ENCODE data around the gene AGFG2.

AGFG2 gene

DNA sequence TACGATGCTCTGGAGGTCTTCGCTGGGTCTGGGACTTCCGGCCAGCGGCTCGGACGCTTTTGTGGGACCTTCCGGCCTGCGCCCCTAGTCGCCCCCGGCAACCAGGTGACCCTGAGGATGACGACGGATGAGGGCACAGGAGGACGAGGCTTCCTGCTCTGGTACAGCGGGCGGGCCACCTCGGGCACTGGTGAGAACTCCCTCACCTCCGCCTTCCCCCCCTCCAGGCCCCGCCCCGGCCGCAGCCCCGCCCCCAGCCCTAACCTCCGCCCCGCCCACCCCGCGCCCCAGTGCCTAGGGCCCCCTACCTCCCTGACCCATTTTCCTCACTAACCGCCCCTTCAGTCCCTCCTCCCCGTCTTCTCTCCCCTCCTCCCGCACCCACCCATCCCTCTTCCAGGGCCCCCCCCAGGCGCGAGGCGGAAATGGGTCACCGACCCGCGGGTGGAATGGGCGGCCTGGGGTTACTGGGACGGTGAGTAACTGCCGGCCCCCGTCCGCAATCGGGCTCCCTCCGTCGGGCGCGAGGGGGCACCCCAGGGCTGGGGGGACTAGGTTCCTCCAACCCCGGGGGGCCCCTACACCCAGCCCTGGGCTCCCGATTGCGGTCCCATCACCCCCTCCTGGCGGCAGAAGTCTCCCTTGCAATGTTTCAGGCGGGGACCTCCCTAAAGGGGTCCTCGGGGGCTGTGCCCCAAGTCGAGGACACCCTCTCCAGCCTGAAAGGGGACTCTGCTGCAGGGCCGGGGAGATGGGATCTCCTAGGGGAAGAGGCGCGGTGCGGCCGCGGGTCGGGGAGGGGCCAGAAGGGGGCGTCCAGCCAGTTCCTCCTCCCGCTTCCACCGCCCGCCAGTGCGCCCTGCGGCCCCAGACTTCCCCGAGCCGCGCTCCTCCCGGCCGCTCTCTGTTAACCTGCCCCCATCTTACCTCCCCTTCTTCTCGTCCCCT is 65.3 kb downstream of the AGFG2 start:
- Histone ChIP-seq H3K4me2 (ENCODE audit: low read length) (peak overlapping the region; percentile 89), H3K4me3 (ENCODE audit: low read length) (peak overlapping the region; percentile 74), H3K9me3 (ENCODE audit: control insufficient read depth, insufficient read depth, low read length) (no peaks in the 10 kb centered on the region), H3K9me2 (replicated peaks; ENCODE audit: control insufficient read depth, low read length) (no peaks in the 10 kb centered on the region), H3K27me3 (ENCODE audit: control insufficient read depth, low read length) (peaks cover 31% of the 10 kb centered on the region), H3K79me2 (ENCODE audit: control insufficient read depth, low read length) (no peaks in the 10 kb centered on the region), H4K20me1 (ENCODE audit: control insufficient read depth, insufficient read depth, low read depth, low read length) (no peaks in the 10 kb centered on the region), H3F3A (ENCODE audit: control insufficient read depth, insufficient read depth) (no peaks in the 10 kb centered on the region), H3K36me3 (ENCODE audit: control insufficient read depth, low read length) (no peaks in the 10 kb centered on the region), H3K4me1 (ENCODE audit: control insufficient read depth, low read length) (peaks cover 19% of the 10 kb centered on the region), H3K27ac (ENCODE audit: low read depth, low read length) (0 out of 2 replicates have a peak overlapping the region, but pooled peaks have one; percentile 0)
- no peak for TF ChIP-seq EZH2phosphoT487 (IDR thresholded peaks at IDR 0.05; ENCODE audit: borderline replicate concordance, low read length)
- TF ChIP-seq, protein P1, sequence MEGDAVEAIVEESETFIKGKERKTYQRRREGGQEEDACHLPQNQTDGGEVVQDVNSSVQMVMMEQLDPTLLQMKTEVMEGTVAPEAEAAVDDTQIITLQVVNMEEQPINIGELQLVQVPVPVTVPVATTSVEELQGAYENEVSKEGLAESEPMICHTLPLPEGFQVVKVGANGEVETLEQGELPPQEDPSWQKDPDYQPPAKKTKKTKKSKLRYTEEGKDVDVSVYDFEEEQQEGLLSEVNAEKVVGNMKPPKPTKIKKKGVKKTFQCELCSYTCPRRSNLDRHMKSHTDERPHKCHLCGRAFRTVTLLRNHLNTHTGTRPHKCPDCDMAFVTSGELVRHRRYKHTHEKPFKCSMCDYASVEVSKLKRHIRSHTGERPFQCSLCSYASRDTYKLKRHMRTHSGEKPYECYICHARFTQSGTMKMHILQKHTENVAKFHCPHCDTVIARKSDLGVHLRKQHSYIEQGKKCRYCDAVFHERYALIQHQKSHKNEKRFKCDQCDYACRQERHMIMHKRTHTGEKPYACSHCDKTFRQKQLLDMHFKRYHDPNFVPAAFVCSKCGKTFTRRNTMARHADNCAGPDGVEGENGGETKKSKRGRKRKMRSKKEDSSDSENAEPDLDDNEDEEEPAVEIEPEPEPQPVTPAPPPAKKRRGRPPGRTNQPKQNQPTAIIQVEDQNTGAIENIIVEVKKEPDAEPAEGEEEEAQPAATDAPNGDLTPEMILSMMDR (IDR thresholded peaks at IDR 0.05; ENCODE audit: low read depth, low read length, poor library complexity, severe bottlenecking) = peak; percentile 93

DNA sequence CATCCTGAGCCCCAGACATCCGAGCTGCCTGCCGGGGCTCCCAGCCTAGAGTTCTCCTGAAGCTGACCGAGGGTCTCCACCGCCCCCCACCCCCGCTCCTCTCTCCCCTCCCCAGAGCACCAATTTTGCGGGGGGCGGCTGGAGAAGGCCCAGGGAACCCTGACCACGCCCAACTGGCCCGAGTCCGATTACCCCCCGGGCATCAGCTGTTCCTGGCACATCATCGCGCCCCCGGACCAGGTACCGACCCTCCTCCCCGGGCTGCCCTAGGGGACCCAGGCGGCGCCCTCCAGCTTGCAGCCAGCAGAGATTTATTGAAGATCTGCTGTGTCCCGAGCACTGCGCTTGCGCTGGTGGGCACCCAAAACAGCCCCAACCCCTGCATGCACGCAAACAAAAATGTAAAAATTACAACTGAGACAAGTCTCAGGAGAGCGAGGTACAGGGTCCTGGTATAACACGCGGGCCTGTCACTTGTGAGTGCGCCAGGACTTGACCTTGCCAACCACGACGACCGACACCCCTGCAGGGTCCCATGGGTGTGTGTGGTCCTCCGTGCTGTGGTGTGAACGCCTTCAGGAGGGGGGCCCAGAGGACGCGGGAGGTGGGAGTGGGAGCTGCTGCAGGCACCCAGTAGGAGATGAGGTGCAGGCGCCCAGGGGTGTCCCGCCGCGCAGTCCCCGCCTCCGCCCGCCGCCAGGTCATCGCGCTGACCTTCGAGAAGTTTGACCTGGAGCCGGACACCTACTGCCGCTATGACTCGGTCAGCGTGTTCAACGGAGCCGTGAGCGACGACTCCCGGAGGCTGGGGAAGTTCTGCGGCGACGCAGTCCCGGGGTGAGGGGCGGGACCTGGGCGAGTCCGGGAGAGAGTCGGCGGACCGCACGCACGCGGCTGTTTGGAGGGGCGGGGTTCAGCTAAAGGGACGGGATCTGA is 66.2 kb downstream of the AGFG2 start:
- Histone ChIP-seq H3K79me2 (ENCODE audit: control insufficient read depth, low read length) (no peaks in the 10 kb centered on the region), H3K36me3 (ENCODE audit: control insufficient read depth, low read length) (no peaks in the 10 kb centered on the region), H3K9me3 (ENCODE audit: control insufficient read depth, insufficient read depth, low read length) (no peaks in the 10 kb centered on the region), H3K27me3 (ENCODE audit: control insufficient read depth, low read length) (peaks cover 31% of the 10 kb centered on the region), H3K4me2 (ENCODE audit: low read length) (peak overlapping the region; percentile 89), H3K27ac (ENCODE audit: low read depth, low read length) (no peak overlapping the region), H3K9me2 (replicated peaks; ENCODE audit: control insufficient read depth, low read length) (no peaks in the 10 kb centered on the region), H3F3A (ENCODE audit: control insufficient read depth, insufficient read depth) (no peaks in the 10 kb centered on the region), H3K4me3 (ENCODE audit: low read length) (peak overlapping the region; percentile 74), H3K4me1 (ENCODE audit: control insufficient read depth, low read length) (peaks cover 19% of the 10 kb centered on the region), H4K20me1 (ENCODE audit: control insufficient read depth, insufficient read depth, low read depth, low read length) (no peaks in the 10 kb centered on the region)
- TF ChIP-seq, protein P1 (IDR thresholded peaks at IDR 0.05; ENCODE audit: low read depth, low read length, poor library complexity, severe bottlenecking) = no peak
- 0 out of 2 replicates have a peak, but pooled peaks have one; percentile 66 for TF ChIP-seq EZH2phosphoT487 (IDR thresholded peaks at IDR 0.05; ENCODE audit: borderline replicate concordance, low read length)

DNA sequence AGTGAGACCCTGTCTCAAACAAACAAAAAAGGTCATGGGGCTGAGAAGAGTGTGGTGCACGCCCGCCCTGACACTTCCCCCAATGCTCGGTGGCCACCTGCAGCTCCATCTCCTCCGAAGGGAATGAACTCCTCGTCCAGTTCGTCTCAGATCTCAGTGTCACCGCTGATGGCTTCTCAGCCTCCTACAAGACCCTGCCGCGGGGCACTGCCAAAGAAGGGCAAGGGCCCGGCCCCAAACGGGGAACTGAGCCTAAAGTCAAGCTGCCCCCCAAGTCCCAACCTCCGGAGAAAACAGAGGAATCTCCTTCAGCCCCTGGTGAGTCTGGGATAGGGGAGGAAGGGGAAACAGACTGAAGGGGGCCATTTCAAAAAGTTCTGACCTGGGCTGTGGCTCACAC is 67.3 kb downstream of the AGFG2 start:
- Histone ChIP-seq H3K9me3 (ENCODE audit: control insufficient read depth, insufficient read depth, low read length) (no peaks in the 10 kb centered on the region), H4K20me1 (ENCODE audit: control insufficient read depth, insufficient read depth, low read depth, low read length) (no peaks in the 10 kb centered on the region), H3K27me3 (ENCODE audit: control insufficient read depth, low read length) (peaks cover 31% of the 10 kb centered on the region), H3K27ac (ENCODE audit: low read depth, low read length) (no peak overlapping the region), H3K4me2 (ENCODE audit: low read length) (no peak overlapping the region), H3F3A (ENCODE audit: control insufficient read depth, insufficient read depth) (peaks cover 6% of the 10 kb centered on the region), H3K79me2 (ENCODE audit: control insufficient read depth, low read length) (no peaks in the 10 kb centered on the region), H3K9me2 (replicated peaks; ENCODE audit: control insufficient read depth, low read length) (no peaks in the 10 kb centered on the region), H3K4me1 (ENCODE audit: control insufficient read depth, low read length) (peaks cover 21% of the 10 kb centered on the region), H3K36me3 (ENCODE audit: control insufficient read depth, low read length) (no peaks in the 10 kb centered on the region), H3K4me3 (ENCODE audit: low read length) (no peak overlapping the region)
- TF ChIP-seq, protein P1 (IDR thresholded peaks at IDR 0.05; ENCODE audit: low read depth, low read length, poor library complexity, severe bottlenecking) = no peak
- no peak for TF ChIP-seq EZH2phosphoT487 (IDR thresholded peaks at IDR 0.05; ENCODE audit: borderline replicate concordance, low read length)

Measured in DOHH2 (cell line).